NCI-H460 (cell line): ENCODE data around the gene GSDMA. TPM values are rescaled to one million over a fixed set of nuclear protein-coding genes. Genes with fewer than 3 reads are reported as not detected.
A peak's percentile ranks its signal among the peaks of the same experiment; 100 is the strongest.
"Not testable (repeated sequence)": the region's sequence is repeated elsewhere in the genome, so short reads cannot be mapped to it uniquely, and the experiment has no call there.

Experiments used
- DNase-seq: peaks from one replicate; pipeline ENCODE4 v3.0.0-alpha.2; 2016; ENCODE audit warnings: low read depth; ENCODE audit errors: extremely low read depth
- total RNA-seq: library from RNA; depleted of rRNA; stranded (reverse); fragments of >200 nt; shearing (Covaris generic); gene quantifications from 2 replicates; pipeline ENCODE4 v1.2.3, GENCODE V29; 2014

GSDMA gene
- total RNA-seq, 1 experiment from 2014 or later: not detected

GRCh38 chr17:39928858-39929645 is 33.8 kb upstream of the GSDMA start:
- no peak for DNase-seq

- no peak for DNase-seq
Observed at GRCh38 chr17:39929646-39930407, 33.0 kb upstream of the GSDMA start.

- DNase-seq: no peak
Observed at GRCh38 chr17:39933912-39934311, 28.9 kb upstream of the GSDMA start.

GRCh38 chr17:39934324-39934723 is 28.5 kb upstream of the GSDMA start:
- DNase-seq: no peak

- DNase-seq: no peak
Observed at GRCh38 chr17:39935909-39936308, 26.9 kb upstream of the GSDMA start.

GRCh38 chr17:39937447-39937846 is 25.4 kb upstream of the GSDMA start:
- no peak for DNase-seq

GRCh38 chr17:39938140-39938869 is 24.5 kb upstream of the GSDMA start:
- no peak for DNase-seq

GRCh38 chr17:39939106-39939505 is 23.7 kb upstream of the GSDMA start:
- no peak for DNase-seq

GRCh38 chr17:39939588-39940419 is 23.0 kb upstream of the GSDMA start:
- no peak for DNase-seq

GRCh38 chr17:39943702-39944392 is 19.0 kb upstream of the GSDMA start:
- DNase-seq: no peak

GRCh38 chr17:39944393-39944711 is 18.5 kb upstream of the GSDMA start:
- DNase-seq: no peak

- DNase-seq: no peak
Observed at GRCh38 chr17:39946551-39947330, 16.1 kb upstream of the GSDMA start.

GRCh38 chr17:39948489-39948828 is 14.3 kb upstream of the GSDMA start:
- not testable (repeated sequence) for DNase-seq

GRCh38 chr17:39949028-39949427 is 13.8 kb upstream of the GSDMA start:
- no peak for DNase-seq

GRCh38 chr17:39950871-39951348 is 11.9 kb upstream of the GSDMA start:
- DNase-seq: no peak

GRCh38 chr17:39951924-39952679 is 10.7 kb upstream of the GSDMA start:
- DNase-seq: no peak

GRCh38 chr17:39952680-39953470 is 9.9 kb upstream of the GSDMA start:
- peak; percentile 95 for DNase-seq

GRCh38 chr17:39953471-39953888 is 9.3 kb upstream of the GSDMA start:
- no peak for DNase-seq
